ENCODE results near the gene RPS21.

DNA sequence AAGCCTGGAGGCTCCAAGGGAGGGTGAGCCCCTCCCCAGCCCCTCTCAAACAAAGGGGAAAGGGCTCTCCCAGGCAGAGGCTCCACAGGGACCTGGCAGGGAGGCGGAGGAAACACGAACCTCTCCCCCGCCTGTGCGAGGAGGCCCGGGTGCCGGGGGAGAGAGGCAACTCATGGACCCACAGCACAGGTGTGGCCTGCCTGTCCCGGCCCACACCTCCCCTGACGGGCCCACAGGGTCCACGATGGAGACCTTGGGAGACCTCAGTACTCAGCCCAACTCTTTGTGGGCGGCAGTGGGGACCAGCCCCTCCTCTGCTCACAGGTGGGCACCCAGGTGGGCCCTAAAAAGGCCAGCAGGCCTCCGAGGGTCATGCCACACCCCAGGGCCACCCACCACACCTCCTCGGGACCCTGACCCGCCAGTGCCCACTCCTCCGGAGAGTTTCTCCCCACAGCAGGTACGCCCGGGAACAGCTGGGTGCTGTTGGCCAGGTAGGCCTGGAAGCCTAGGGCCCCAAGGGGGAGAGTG, 32.0 kb upstream of the RPS21 start:
- TF ChIP-seq EZH2 (IDR thresholded peaks at IDR 0.05; ENCODE audit: borderline replicate concordance, insufficient read depth, low read length, poor library complexity, severe bottlenecking) = no peak
- TF ChIP-seq, protein P1, sequence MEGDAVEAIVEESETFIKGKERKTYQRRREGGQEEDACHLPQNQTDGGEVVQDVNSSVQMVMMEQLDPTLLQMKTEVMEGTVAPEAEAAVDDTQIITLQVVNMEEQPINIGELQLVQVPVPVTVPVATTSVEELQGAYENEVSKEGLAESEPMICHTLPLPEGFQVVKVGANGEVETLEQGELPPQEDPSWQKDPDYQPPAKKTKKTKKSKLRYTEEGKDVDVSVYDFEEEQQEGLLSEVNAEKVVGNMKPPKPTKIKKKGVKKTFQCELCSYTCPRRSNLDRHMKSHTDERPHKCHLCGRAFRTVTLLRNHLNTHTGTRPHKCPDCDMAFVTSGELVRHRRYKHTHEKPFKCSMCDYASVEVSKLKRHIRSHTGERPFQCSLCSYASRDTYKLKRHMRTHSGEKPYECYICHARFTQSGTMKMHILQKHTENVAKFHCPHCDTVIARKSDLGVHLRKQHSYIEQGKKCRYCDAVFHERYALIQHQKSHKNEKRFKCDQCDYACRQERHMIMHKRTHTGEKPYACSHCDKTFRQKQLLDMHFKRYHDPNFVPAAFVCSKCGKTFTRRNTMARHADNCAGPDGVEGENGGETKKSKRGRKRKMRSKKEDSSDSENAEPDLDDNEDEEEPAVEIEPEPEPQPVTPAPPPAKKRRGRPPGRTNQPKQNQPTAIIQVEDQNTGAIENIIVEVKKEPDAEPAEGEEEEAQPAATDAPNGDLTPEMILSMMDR (IDR thresholded peaks at IDR 0.05; ENCODE audit: poor library complexity, severe bottlenecking) = no peak
- TF ChIP-seq RAD21 (conservative IDR thresholded peaks at IDR 0.05) = no peak
- no peak for TF ChIP-seq POLR2AphosphoS5 (IDR thresholded peaks at IDR 0.05)
- TF ChIP-seq, protein P2, sequence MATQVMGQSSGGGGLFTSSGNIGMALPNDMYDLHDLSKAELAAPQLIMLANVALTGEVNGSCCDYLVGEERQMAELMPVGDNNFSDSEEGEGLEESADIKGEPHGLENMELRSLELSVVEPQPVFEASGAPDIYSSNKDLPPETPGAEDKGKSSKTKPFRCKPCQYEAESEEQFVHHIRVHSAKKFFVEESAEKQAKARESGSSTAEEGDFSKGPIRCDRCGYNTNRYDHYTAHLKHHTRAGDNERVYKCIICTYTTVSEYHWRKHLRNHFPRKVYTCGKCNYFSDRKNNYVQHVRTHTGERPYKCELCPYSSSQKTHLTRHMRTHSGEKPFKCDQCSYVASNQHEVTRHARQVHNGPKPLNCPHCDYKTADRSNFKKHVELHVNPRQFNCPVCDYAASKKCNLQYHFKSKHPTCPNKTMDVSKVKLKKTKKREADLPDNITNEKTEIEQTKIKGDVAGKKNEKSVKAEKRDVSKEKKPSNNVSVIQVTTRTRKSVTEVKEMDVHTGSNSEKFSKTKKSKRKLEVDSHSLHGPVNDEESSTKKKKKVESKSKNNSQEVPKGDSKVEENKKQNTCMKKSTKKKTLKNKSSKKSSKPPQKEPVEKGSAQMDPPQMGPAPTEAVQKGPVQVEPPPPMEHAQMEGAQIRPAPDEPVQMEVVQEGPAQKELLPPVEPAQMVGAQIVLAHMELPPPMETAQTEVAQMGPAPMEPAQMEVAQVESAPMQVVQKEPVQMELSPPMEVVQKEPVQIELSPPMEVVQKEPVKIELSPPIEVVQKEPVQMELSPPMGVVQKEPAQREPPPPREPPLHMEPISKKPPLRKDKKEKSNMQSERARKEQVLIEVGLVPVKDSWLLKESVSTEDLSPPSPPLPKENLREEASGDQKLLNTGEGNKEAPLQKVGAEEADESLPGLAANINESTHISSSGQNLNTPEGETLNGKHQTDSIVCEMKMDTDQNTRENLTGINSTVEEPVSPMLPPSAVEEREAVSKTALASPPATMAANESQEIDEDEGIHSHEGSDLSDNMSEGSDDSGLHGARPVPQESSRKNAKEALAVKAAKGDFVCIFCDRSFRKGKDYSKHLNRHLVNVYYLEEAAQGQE (IDR thresholded peaks at IDR 0.05; ENCODE audit: borderline replicate concordance) = no peak
- TF ChIP-seq SMC3 (conservative IDR thresholded peaks at IDR 0.05; ENCODE audit: poor library complexity) = no peak
- TF ChIP-seq TAF1 (IDR thresholded peaks at IDR 0.05; ENCODE audit: low read depth) = no peak
- no peak for TF ChIP-seq MXI1 (conservative IDR thresholded peaks at IDR 0.05; ENCODE audit: poor library complexity, severe bottlenecking)
- no peak for TF ChIP-seq EP300 (conservative IDR thresholded peaks at IDR 0.05; ENCODE audit: poor library complexity, severe bottlenecking)

All from neural cell (in vitro differentiated cells).